Lung (tissue), 12 donors: ENCODE results near the gene NDUFB10. TPM values are rescaled to one million over a fixed set of nuclear protein-coding genes. Genes with fewer than 3 reads are reported as not detected.

Source experiments
- ATAC-seq: fragments of 200-7000 bp; cut with Tn5 transposase; one replicate; pipeline ENCODE4 v1.9.1; 2020; ENCODE audit warnings: moderate number of reproducible peaks; ENCODE audit not compliant: insufficient read depth, low FRiP score
- DNase-seq, 3 donors: peaks; one replicate each; pipeline ENCODE4 v3.0.0-alpha.2; 2013 to 2017
- H3K27ac ChIP-seq, 2 donors: one replicate each; pipeline ENCODE4 v1.5.1; 2013; ENCODE audit warnings: mild to moderate bottlenecking in 2 of 2, moderate library complexity in 2 of 2, control low read depth in 1 of 2, inconsistent platforms in 1 of 2, low read depth in 1 of 2, low read length in 1 of 2
- H3K27me3 ChIP-seq, 3 donors: one replicate each; pipeline ENCODE4 v1.5.1; 2013; ENCODE audit warnings: low read length in 2 of 3; ENCODE audit not compliant: control insufficient read depth in 3 of 3, insufficient read depth in 3 of 3
- H3K36me3 ChIP-seq, 4 donors: one replicate each; pipeline ENCODE4 v1.5.1; 2013; ENCODE audit warnings: low read length in 4 of 4, mild to moderate bottlenecking in 1 of 4, moderate library complexity in 1 of 4; ENCODE audit not compliant: control insufficient read depth in 4 of 4, insufficient read depth in 4 of 4
- H3K4me1 ChIP-seq, 5 donors: one replicate each; pipeline ENCODE4 v1.5.1; 2013; ENCODE audit warnings: low read length in 5 of 5, mild to moderate bottlenecking in 2 of 5, moderate library complexity in 1 of 5; ENCODE audit not compliant: control insufficient read depth in 5 of 5, insufficient read depth in 5 of 5
- H3K4me3 ChIP-seq: one replicate; pipeline ENCODE4 v1.5.1; 2013; ENCODE audit warnings: mild to moderate bottlenecking, control low read depth, moderate library complexity
- H3K9ac ChIP-seq, 2 donors: one replicate each; pipeline ENCODE4 v1.5.1; 2013; ENCODE audit warnings: low read length in 2 of 2, control low read depth in 1 of 2; ENCODE audit not compliant: insufficient read depth in 1 of 2
- H3K9me3 ChIP-seq, 4 donors: one replicate each; pipeline ENCODE4 v1.5.1; 2013; ENCODE audit warnings: low read length in 3 of 4, mild to moderate bottlenecking in 1 of 4, moderate library complexity in 1 of 4; ENCODE audit not compliant: control insufficient read depth in 4 of 4, insufficient read depth in 3 of 4
- CTCF ChIP-seq: IDR thresholded peaks from 2 replicates; pipeline ENCODE4 v1.5.1; 2012; ENCODE audit warnings: mild to moderate bottlenecking; ENCODE audit errors: control extremely low read depth, extremely low read depth
- WGBS, 2 donors: extraction: QIAGEN DNeasy Blood & Tissue Kit; methylation state at CpG; one replicate each; pipeline ENCODE4 v1.1.7; 2013; 5-methylcytosine and 5-hydroxymethylcytosine counted together
- polyA plus RNA-seq, 2 donors: library from polyadenylated mRNA; stranded (reverse); fragments of 200-250 nt; gene quantifications; one replicate each; pipeline ENCODE4 v1.2.1, GENCODE V29; 2013
- total RNA-seq, 2 donors: library from RNA; depleted of rRNA in 1 of 2; stranded (reverse); fragments of >200 nt in 1 of 2; gene quantifications; one replicate each; pipeline ENCODE4 v1.2.1, GENCODE V29; 2014 to 2021
- donor health status: control.
- donor health status: control.
- donor health status: Bipolar disorder and iron deficiency.
- donor health status: healthy.
- donor health status: DM: yes; HTN: yes; CAD: no.

The NDUFB10 gene
- total and polyA plus RNA-seq, 4 donors = 107 to 187 (median 131) TPM

- peaks cover 3 to 19% (median 7%) of the 10 kb centered on the region in 5 donors for H3K4me1 ChIP-seq
- H3K36me3 ChIP-seq = peaks cover 0 to 15% (median 11%) of the 10 kb centered on the region in 4 donors
- ATAC-seq (no peak), DNase-seq (no peak)
- 7 to 12% methylated on average over 33 to 67 of the region's 67 CpGs for WGBS, 2 donors
- no peaks in the 10 kb centered on the region for H3K9me3 ChIP-seq
- no peak for TF ChIP-seq CTCF
- H3K9ac ChIP-seq = no peak within 1 kb of the TSS
- peaks cover 0 to 30% (median 27%) of the 10 kb centered on the region in 3 donors for H3K27me3 ChIP-seq
- no peak within 1 kb of the TSS for H3K4me3 ChIP-seq
- no peak within 1 kb of the TSS for H3K27ac ChIP-seq
Observed at GRCh38 chr16:1989209-1990100, 30.1 kb downstream of the NDUFB10 start, which contains the start of gene SYNGR3. TSS of gene SYNGR3 (plus strand) at chr16:1989970. CDS start at chr16:1990103, 133 bp downstream.

- H3K9me3 ChIP-seq = no peaks in the 10 kb centered on the region
- H3K27me3 ChIP-seq = peaks cover 0 to 30% (median 27%) of the 10 kb centered on the region in 3 donors
- H3K4me1 ChIP-seq = peaks cover 3 to 14% (median 7%) of the 10 kb centered on the region in 5 donors
- TF ChIP-seq CTCF = no peak
- 1% methylated on average over 25 of the region's 25 CpGs; no CpG with 5 or more reads in 1 of the 2 donors for whole genome bisulfite sequencing, 2 donors
- ATAC-seq (no peak), DNase-seq (no peak)
- no peak overlapping the region for H3K9ac ChIP-seq
- H3K36me3 ChIP-seq = peaks cover 0 to 15% (median 11%) of the 10 kb centered on the region in 4 donors
- no peak overlapping the region for H3K4me3 ChIP-seq
- H3K27ac ChIP-seq = no peak overlapping the region
Observed at GRCh38 chr16:1990101-1990350, 30.7 kb downstream of the NDUFB10 start.

- Histone ChIP-seq H3K27me3 (peaks cover 0 to 30% (median 27%) of the 10 kb centered on the region in 3 donors), H3K4me3 (no peak overlapping the region), H3K9ac (no peak overlapping the region), H3K27ac (no peak overlapping the region), H3K9me3 (no peaks in the 10 kb centered on the region), H3K4me1 (peaks cover 0 to 9% (median 6%) of the 10 kb centered on the region in 5 donors), H3K36me3 (peaks cover 0 to 15% (median 12%) of the 10 kb centered on the region in 4 donors)
- ATAC-seq (no peak), DNase-seq (no peak)
- WGBS, 2 donors = 3% methylated on average over 38 to 50 of the region's 50 CpGs
- no peak for TF ChIP-seq CTCF
Observed at GRCh38 chr16:1990351-1991134, 31.2 kb downstream of the NDUFB10 start.
